ENCODE measurements around the gene SERPINB7.
"Not testable (repeated sequence)": the region's sequence is repeated elsewhere in the genome, so short reads cannot be mapped to it uniquely, and the experiment has no call there.

SERPINB7 gene, protein sequence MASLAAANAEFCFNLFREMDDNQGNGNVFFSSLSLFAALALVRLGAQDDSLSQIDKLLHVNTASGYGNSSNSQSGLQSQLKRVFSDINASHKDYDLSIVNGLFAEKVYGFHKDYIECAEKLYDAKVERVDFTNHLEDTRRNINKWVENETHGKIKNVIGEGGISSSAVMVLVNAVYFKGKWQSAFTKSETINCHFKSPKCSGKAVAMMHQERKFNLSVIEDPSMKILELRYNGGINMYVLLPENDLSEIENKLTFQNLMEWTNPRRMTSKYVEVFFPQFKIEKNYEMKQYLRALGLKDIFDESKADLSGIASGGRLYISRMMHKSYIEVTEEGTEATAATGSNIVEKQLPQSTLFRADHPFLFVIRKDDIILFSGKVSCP

GRCh38 chr18:63775166-63775730 is at the start of gene SERPINB7:
Gene SERPINB7, plus strand, starts transcription at chr18:63775418. Its CDS starts 6,955 bp downstream, at chr18:63782373.
- DNase-seq, result peak; percentile 46 to 78

DNA sequence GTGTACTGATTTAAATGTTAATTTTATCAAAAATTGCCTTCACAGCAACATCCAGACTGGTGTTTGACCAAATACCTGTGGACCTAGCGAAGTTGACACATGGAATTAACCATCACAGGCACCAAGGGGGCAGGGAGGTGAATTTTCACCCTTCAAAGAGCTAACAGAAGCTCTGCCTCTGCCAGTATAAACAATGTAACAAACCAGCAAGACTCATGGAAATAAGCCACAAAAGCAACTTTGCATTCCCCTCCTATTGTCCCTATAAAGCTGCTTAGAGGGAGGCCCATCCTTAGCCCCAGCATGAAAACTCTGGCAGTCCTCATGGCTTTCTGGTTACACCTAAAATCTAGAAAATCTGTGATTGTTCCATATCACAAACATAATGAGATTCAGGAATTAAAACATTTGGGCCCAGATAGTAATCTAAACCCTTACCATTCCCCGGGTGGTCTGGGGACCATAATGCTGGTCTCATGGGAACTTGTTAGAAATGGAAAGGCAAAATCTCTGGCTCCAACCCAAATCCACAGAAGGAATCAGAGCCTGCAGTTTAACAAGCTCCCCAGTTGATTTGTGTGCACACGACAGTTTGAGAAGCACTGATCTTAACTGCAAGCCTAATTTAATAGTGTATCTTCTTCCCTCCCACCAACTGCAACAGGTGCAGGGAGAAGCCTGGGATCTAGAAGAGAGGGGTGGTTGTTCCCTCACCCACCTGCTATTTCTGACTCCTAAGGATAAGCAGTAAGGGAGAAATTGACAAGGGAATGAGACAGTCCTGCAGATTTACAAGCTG is 49.3 kb upstream of the SERPINB7 start:
- no peak for DNase-seq

DNA sequence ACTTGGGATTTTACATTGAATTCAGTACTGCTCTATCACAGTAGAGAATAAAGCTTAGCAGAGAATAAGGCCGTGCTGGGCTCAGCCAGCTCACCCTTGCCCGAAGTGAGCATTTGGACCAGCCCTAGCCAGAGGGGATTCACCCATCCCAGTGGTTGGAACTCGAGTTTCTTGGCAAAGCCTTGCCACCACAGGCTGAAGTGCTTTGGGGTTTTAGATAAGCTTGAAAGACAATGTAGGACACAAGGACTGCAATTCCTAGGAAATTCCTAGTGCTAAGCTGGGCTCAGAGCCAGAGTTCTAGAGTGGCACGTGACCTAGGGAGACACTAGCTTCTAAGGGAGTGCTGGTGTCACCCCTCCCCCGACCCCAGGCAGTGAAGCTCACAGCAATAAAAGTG is 44.4 kb upstream of the SERPINB7 start:
- no peak for DNase-seq

GRCh38 chr18:63731215-63731614 is 44.0 kb upstream of the SERPINB7 start:
- no peak for DNase-seq

DNA sequence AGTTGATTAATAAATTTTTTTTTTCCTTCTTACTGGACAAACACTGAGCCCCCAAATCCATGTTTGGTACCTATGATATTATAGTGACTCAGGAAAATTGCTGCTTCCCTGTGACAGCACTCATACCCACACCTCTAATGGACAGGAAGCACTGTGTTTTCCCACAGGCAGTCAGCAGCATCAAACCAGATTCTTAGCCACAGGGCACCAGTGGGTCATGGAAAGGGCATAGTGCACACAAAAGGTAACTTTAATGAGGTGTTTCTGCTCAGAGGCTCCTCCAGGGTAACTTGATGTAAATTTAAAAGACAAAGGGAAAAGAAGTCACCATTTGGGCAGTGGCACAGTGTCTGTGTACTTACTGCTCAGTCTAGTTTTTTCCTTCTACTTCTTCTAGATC is 38.3 kb upstream of the SERPINB7 start:
- peak in 1 of 2 experiments; percentile 11 for DNase-seq

DNA sequence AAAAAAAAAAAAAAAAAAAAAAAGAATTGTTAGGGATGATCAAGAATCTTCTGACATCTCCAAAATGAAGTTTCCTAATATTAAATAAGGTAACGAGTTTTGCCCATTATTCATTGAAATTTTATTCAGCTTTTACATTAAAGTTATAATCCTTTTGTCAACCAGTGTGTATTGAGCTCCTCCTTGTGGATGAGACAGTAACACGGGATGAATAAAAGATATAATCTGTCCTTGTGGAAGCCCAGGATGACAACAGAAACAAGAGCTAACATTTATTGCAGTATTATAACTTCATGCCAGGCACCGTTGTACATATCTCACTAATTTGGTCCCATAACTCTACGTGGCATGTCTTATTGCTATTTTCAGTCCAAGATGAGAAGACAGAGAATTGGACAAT is 33.4 kb upstream of the SERPINB7 start:
- DNase-seq, result peak in 1 of 2 experiments; percentile 2

DNA sequence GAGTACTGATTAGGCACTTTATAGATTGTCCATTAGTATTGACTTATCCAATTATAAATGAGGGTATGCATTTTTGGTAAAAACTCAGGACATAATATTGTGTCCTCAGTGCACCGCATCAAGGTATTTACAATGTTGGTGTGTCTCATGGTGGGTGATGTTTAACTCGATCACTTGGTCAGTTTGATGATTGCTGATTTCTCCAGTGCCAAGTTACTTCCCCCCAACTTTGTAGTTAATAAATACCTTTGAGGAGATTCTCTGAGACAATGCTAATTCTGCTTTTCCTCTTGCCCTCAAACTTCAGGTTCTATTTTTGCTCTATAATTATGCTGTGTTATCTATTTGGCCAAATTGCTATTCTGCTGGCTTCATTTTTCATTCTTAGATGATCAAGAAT is 28.2 kb upstream of the SERPINB7 start:
- no peak for DNase-seq

DNA sequence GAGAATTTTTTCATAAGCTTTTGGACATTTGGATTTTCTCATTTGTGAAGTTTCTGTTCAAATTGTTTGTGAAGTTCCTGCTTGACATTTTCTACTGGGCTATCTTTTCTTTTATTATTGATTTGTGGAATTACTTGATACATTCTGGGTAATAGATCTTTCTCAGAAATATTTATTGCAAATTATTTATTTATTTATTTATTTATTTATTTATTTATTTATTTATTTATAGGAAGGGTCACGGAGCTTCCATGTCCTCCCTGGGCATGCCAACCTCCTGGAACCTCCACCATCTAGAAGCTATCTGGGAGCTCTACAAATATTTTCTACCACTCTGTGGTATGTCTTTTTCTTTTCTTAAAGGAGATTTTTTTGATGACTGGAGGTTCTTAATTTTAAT is 25.7 kb upstream of the SERPINB7 start:
- DNase-seq, result no peak

DNA sequence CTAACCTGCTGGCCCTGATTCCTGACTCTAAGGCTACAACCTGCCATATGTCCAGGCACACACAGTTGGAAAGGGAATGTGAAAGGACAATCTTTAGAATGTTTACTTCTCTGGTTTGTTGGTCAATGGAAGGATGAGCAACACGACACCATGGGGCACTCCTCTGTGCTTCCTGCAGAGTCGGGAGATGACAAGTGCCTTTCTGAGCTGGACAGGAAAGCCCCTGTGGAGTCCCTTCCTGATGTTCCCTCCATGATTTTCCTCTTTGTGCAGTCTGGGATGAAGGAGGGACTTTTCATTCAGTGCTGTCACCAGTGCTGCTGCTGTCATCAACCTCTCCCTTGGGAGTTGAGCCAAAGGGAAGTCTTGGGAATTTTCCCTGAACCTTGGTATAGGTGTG is 22.6 kb upstream of the SERPINB7 start:
- no peak for DNase-seq

- DNase-seq, result no peak
Observed at GRCh38 chr18:63753676-63754075, 21.5 kb upstream of the SERPINB7 start.

- DNase-seq, result no peak
Observed at GRCh38 chr18:63757541-63757940, 17.7 kb upstream of the SERPINB7 start.

- no peak for DNase-seq
Observed at GRCh38 chr18:63758615-63759240, 16.5 kb upstream of the SERPINB7 start.

DNA sequence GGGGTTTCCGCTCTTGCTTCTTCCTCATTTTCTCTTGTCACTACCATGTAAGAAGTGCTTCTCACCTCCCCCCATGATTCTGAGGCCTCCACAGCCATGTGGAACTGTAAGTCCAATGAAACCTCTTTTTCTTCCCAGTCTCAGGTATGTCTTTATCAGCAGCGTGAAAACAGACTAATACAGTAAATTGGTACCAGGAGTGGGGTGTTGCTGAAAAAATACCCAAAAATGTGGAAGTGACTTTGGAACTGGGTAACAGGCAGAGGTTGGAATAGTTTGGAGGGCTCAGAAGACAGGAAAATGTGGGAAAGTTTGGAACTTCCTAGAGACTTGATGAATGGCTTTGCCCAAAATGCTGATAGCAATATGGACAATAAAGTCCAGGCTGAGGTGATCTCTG is 15.4 kb upstream of the SERPINB7 start:
- not testable (repeated sequence) for DNase-seq

DNA sequence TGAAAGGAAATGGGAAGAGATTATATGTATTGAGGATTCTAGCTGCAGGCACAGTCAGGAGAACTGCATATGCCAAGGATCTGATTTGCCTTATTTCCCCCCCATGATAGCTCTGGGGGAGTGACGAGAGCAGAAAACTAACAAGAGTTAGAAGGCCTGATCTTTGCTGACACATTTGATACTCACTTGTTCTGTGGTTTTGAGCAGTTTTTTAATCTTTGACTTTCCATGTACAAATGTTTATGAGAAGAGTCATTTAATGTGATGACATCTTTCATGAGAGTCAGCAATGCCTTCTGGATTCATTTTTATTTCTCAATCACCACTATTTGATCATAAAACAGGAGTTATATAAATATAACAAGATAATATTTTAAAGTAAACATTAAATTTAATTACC is 12.7 kb upstream of the SERPINB7 start:
- no peak for DNase-seq

GRCh38 chr18:63763831-63764600 is 11.2 kb upstream of the SERPINB7 start:
- DNase-seq, result no peak

GRCh38 chr18:63765837-63766236 is 9.4 kb upstream of the SERPINB7 start:
- no peak for DNase-seq

DNA sequence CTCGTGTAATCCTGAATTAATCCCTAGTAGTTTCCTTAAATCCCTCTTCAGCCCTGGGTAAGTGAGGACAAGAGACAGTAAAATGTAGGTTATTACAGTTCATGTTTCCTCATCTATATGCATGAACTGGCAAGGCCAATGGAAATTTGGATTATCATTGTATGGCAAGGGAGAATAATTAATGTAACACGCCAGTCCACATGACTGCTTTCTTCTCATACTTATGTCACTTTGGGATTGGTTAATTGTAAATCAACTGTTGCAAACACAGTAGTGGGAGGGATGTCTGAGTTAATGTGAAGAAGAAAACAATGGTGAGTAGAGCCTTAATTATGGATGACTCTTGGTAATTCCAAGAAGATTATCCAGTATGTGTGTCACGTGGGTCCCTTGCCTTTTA is 1.7 kb upstream of the SERPINB7 start:
- no peak for DNase-seq

DNA sequence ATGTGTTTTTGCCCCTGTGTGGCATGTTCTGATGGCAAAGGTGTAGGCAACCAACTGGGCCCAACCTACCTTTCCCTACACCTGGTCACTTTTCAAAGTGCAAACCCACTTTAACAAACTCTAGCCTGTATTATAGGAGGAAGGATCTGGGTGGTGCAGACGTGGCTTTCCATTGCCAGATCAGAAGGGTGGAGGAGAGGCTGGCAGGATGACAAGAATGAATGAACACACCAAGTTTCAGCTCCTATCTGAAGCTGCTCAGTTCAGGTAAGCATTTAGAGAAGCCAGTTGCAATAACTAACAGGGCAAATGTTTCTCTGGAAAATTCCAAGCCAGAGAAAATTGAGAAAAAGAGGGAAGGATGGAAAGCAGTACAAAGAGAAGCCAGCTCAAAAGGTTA is 707 bp upstream of the SERPINB7 start:
- no peak for DNase-seq

GRCh38 chr18:63779386-63779785 is 4.2 kb downstream of the SERPINB7 start:
- DNase-seq, result no peak

GRCh38 chr18:63783394-63783793 is 8.2 kb downstream of the SERPINB7 start:
- DNase-seq, result no peak

- DNase-seq, result no peak
Observed at GRCh38 chr18:63784787-63785452, 9.7 kb downstream of the SERPINB7 start.

DNA sequence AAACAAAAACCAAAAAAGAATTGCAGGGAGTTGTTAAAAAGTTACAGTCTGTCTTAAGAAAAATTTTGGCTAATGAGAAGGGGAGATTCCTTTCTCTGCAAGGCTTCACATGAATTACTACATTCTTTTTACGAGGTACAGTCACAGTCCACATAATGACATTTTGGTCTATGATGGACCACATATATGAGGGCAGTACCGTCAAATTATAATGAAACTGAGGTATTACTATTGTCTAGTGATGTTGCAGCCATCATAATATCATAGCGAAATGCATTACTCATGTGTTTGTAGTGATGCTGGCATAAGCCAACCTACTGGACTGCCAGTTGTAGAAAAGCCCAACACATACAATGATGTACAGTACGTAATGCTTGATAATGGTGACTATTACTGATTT is 12.5 kb downstream of the SERPINB7 start:
- no peak for DNase-seq

All from SW 1271 (cell line).